A549 (cell line): ENCODE results near the gene PXDN. TPM values are rescaled to one million over a fixed set of nuclear protein-coding genes. Genes with fewer than 3 reads are reported as not detected.

Source experiments
- ATAC-seq, 2 experiments: fragments of 200-7000 bp in 1 of 2; fragments of >200 bp in 1 of 2; cut with Nextera tagmentation in 1 of 2; cut with Tn5 transposase in 1 of 2; 3 replicates each; pipeline versions ENCODE4 v1.8.0 to v1.9.1; 2018 to 2020; ENCODE audit warnings: mild to moderate bottlenecking in 1 of 2, moderate library complexity in 1 of 2
- CTCF ChIA-PET: fragments of 300-600 bp; sonication (Branson Sonifier 250); formaldehyde crosslinking; extraction: SDS; loops from one replicate; lab custom pipeline; 2021; ENCODE audit warnings: antibody characterized with exemption, inconsistent platforms; lab: Yijun Ruan, JAX
- POLR2A ChIA-PET: fragments of 350-600 bp; formaldehyde crosslinking; extraction: SDS; loops from one replicate; lab custom pipeline; 2021; ENCODE audit warnings: antibody characterized with exemption, inconsistent platforms; lab: Yijun Ruan, JAX
- DNase-seq, 2 experiments: peaks; one replicate each; pipeline versions ENCODE4 v3.0.0 to v3.0.0-alpha.2; 2011 to 2016; ENCODE audit warnings: low read depth in 1 of 2, low spot score in 1 of 2
- FAIRE-seq: peaks from 2 replicates; lab custom pipeline; 2011; peaks lifted over from hg19 to GRCh38; lab: Jason Lieb, UNC
- H3K27ac ChIP-seq, 2 experiments: fragments of >200 bp; sonication (Bioruptor Twin); formaldehyde crosslinking; 3 replicates each; pipeline ENCODE4 v1.5.1; 2016 to 2017
- H3K4me1 ChIP-seq: fragments of >200 bp; sonication (Bioruptor Twin); formaldehyde crosslinking; 3 replicates; pipeline ENCODE4 v1.6.1; 2016
- H3K4me2 ChIP-seq: fragments of >200 bp; sonication (Bioruptor Twin); formaldehyde crosslinking; 3 replicates; pipeline ENCODE4 v1.6.1; 2016
- H3K4me3 ChIP-seq: fragments of >200 bp; sonication (Bioruptor Twin); formaldehyde crosslinking; 3 replicates; pipeline ENCODE4 v1.5.1; 2016
- H3K9me3 ChIP-seq: fragments of >200 bp; sonication (Bioruptor Twin); formaldehyde crosslinking; 3 replicates; pipeline ENCODE4 v1.6.1; 2016
- CBX2 ChIP-seq: fragments of 200-600 bp; sonication (generic); IDR thresholded peaks from 2 replicates; pipeline ENCODE4 v1.6.1; 2016; ENCODE audit warnings: low read depth, mild to moderate bottlenecking, borderline replicate concordance
- CEBPB ChIP-seq, 2 experiments: fragments of >200 bp in 1 of 2; sonication (Bioruptor Twin) in 1 of 2; formaldehyde crosslinking in 1 of 2; IDR thresholded peaks; 2 replicates each; pipeline ENCODE4 v1.6.1; 2012 to 2016
- E2F6 ChIP-seq: IDR thresholded peaks from 2 replicates; pipeline ENCODE4 v1.6.1; 2012; ENCODE audit warnings: low read depth, borderline replicate concordance
- EHF ChIP-seq: fragments of 250-450 bp; sonication (Bioruptor Pico); IDR thresholded peaks from 2 replicates; pipeline ENCODE4 v1.5.0; 2020; ENCODE audit warnings: mild to moderate bottlenecking
- FOSB ChIP-seq: fragments of 250-450 bp; sonication (Bioruptor Pico); IDR thresholded peaks from 2 replicates; pipeline ENCODE4 v1.5.0; 2020; ENCODE audit warnings: mild to moderate bottlenecking, moderate library complexity
- FOSL2 ChIP-seq, 2 experiments: fragments of 450-650 bp in 1 of 2; fragments of >200 bp in 1 of 2; sonication (Bioruptor Twin) in 1 of 2; formaldehyde crosslinking; IDR thresholded peaks; 2 replicates each; pipeline versions ENCODE4 v1.5.0 to v1.6.1; 2016 to 2020; ENCODE audit warnings: mild to moderate bottlenecking in 1 of 2, moderate library complexity in 1 of 2
- HEYL ChIP-seq: fragments of 250-450 bp; sonication (Bioruptor Pico); IDR thresholded peaks from 2 replicates; pipeline ENCODE4 v1.8.0; 2021; ENCODE audit warnings: mild to moderate bottlenecking, moderate library complexity
- HOXB13 ChIP-seq: fragments of 250-450 bp; sonication (Bioruptor Pico); IDR thresholded peaks from 2 replicates; pipeline ENCODE4 v1.5.0; 2020; ENCODE audit warnings: low read depth, mild to moderate bottlenecking, moderate library complexity
- JUN ChIP-seq, 2 experiments: fragments of >200 bp; sonication (Bioruptor Twin); formaldehyde crosslinking; IDR thresholded peaks; 2 replicates in 1 of 2; 3 replicates in 1 of 2; pipeline ENCODE4 v1.6.1; 2016 to 2017
- JUNB ChIP-seq: fragments of >200 bp; sonication (Bioruptor Twin); formaldehyde crosslinking; IDR thresholded peaks from 2 replicates; pipeline ENCODE4 v1.6.1; 2016
- MAZ ChIP-seq: fragments of 150-350 bp; IDR thresholded peaks from 2 replicates; pipeline ENCODE4 v1.6.1; 2014; ENCODE audit warnings: antibody characterized with exemption, low read depth, low read length, borderline replicate concordance
- NFE2L2 ChIP-seq: fragments of 150-350 bp; conservative IDR thresholded peaks from 2 replicates; pipeline ENCODE4 v1.6.1; 2014; ENCODE audit warnings: low read length
- NPAS2 ChIP-seq: fragments of 250-450 bp; sonication (Bioruptor Pico); IDR thresholded peaks from 2 replicates; pipeline ENCODE4 v1.8.0; 2022; ENCODE audit warnings: mild to moderate bottlenecking, moderate library complexity, borderline replicate concordance
- PHF8 ChIP-seq: fragments of 200-600 bp; sonication (generic); IDR thresholded peaks from 2 replicates; pipeline ENCODE4 v1.6.1; 2016; ENCODE audit warnings: low read depth, mild to moderate bottlenecking, antibody characterized with exemption, moderate library complexity, borderline replicate concordance
- POLR2A ChIP-seq: IDR thresholded peaks from 2 replicates; pipeline ENCODE4 v1.6.1; 2012; ENCODE audit warnings: mild to moderate bottlenecking, low read length
- RARB ChIP-seq: fragments of 250-450 bp; sonication (Bioruptor Pico); IDR thresholded peaks from 2 replicates; pipeline ENCODE4 v1.8.0; 2021; ENCODE audit warnings: mild to moderate bottlenecking, moderate library complexity
- RCOR1 ChIP-seq: fragments of 150-350 bp; IDR thresholded peaks from 2 replicates; pipeline ENCODE4 v1.6.1; 2014; ENCODE audit warnings: antibody characterized with exemption, low read length, low read depth
- REST ChIP-seq: fragments of 200-600 bp; sonication (generic); IDR thresholded peaks from 2 replicates; pipeline ENCODE4 v1.6.1; 2016; ENCODE audit warnings: antibody characterized with exemption, mild to moderate bottlenecking, moderate library complexity
- RFX5 ChIP-seq: fragments of 450-650 bp; IDR thresholded peaks from 2 replicates; pipeline ENCODE4 v1.7.1; 2014; ENCODE audit warnings: antibody characterized with exemption, mild to moderate bottlenecking, moderate library complexity
- USF2 ChIP-seq: fragments of 450-650 bp; IDR thresholded peaks from 2 replicates; pipeline ENCODE4 v1.6.1; 2014; ENCODE audit warnings: antibody characterized with exemption
- ZC3H11A ChIP-seq: fragments of 450-650 bp; IDR thresholded peaks from 2 replicates; pipeline ENCODE4 v1.6.1; 2014; ENCODE audit warnings: antibody characterized with exemption, mild to moderate bottlenecking
- ZFP36 ChIP-seq: fragments of 450-650 bp; IDR thresholded peaks from 2 replicates; pipeline ENCODE4 v1.6.1; 2014; ENCODE audit warnings: borderline replicate concordance; ENCODE audit not compliant: partially characterized antibody
- ZNF302 ChIP-seq: fragments of 250-450 bp; sonication (Bioruptor Pico); IDR thresholded peaks from 2 replicates; pipeline ENCODE4 v1.9.0; 2021; ENCODE audit warnings: inconsistent platforms, mild to moderate bottlenecking, moderate library complexity
- WGBS: methylation state at CpG from one replicate; pipeline ENCODE4 v1.1.6; 2017; ENCODE audit errors: missing lambda C conversion rate; 5-methylcytosine and 5-hydroxymethylcytosine counted together
- polyA plus RNA-seq, 4 experiments: library from polyadenylated mRNA; depleted of rRNA in 3 of 4; stranded (reverse); fragments of >200 nt; fragmentation: RNase III in 1 of 4; extraction: RNeasy Plus Mini Kit Qiagen cat#74134 plus additional on column Dnase treatment in 1 of 4; gene quantifications; 2 replicates in 3 of 4; 3 replicates in 1 of 4; pipeline ENCODE4 v1.2.3, GENCODE V29; 2011 to 2017

PXDN gene
- polyA plus RNA-seq, 2 of the 4 experiments (the other 2 are of a cell fraction) = 3.7 to 7.3 TPM

DNA sequence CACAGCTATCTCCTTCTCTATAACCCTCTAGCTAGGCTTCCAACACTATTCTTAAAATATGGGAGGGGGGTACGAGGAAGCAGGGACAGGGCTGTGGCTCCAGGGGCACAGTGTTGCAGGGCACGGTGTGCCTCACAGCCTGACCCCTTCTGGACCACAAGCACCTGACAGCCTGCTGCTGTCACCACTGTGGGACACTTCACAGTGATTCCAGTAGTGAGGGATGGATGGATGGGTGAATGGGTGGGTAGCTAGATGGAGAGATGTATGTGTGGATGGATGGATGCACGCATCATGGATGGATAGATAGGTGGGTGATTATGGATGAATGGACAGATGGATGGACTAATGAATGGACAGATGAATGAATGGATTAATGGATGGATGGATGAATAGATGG, 21.6 kb downstream of the PXDN start:
- ChIA-PET POLR2A (no interaction called here), CTCF (interaction anchor here (1.5 kb wide), 1 partner anchor 28 kb away, joined by 4 read pairs; no protein-coding TSS in a partner anchor)
- H3K27ac ChIP-seq = no peak overlapping the region
- WGBS = 17% methylated on average over 3 of the region's 3 CpGs
- no peak for FAIRE-seq
- DNase-seq = no peak
- H3K4me2 ChIP-seq = no peak overlapping the region
- no peak overlapping the region for H3K4me3 ChIP-seq
- no peaks in the 10 kb centered on the region for H3K9me3 ChIP-seq
- TF ChIP-seq FOSB (CRISPR knock-in tag) (no peak), JUNB (no peak), RARB (CRISPR knock-in tag) (no peak), ZNF302 (CRISPR knock-in tag) (no peak), HOXB13 (CRISPR knock-in tag) (no peak), MAZ (no peak), CBX2 (no peak), RFX5 (no peak), RCOR1 (no peak), NPAS2 (CRISPR knock-in tag) (no peak), ZC3H11A (no peak), PHF8 (no peak), FOSL2 (IDR thresholded peaks at IDR 0.05) (no peak), FOSL2 (CRISPR knock-in tag; IDR thresholded peaks at IDR 0.05) (no peak), HEYL (CRISPR knock-in tag) (no peak), REST (no peak), ZFP36 (no peak), CEBPB (IDR thresholded peaks at IDR 0.05) (no peak), JUN (IDR thresholded peaks at IDR 0.05) (no peak), E2F6 (no peak), POLR2A (no peak)
- ATAC-seq = no peak
- H3K4me1 ChIP-seq = peaks cover 11% of the 10 kb centered on the region

- TF ChIP-seq USF2 = no peak
- no peak for TF ChIP-seq FOSL2 (IDR thresholded peaks at IDR 0.05)
- TF ChIP-seq FOSL2 (CRISPR knock-in tag; IDR thresholded peaks at IDR 0.05) = no peak
- no peak for TF ChIP-seq NFE2L2
- no peak for TF ChIP-seq EHF (CRISPR knock-in tag)
- TF ChIP-seq E2F6 = no peak
- 49% methylated on average over 16 of the region's 16 CpGs for WGBS
- ChIA-PET POLR2A (no interaction called here), CTCF (no interaction called here)
- H3K4me3 ChIP-seq = no peak overlapping the region
- no peak for DNase-seq
- FAIRE-seq = no peak
- peak overlapping the region; percentile 47 for H3K4me2 ChIP-seq
- peak in 1 of 2 experiments; percentile 50; a peak in 3 of 6 replicates for ATAC-seq
- peak overlapping the region in 1 of 2 experiments; percentile 55; a peak in 3 of 6 replicates for H3K27ac ChIP-seq
- no peaks in the 10 kb centered on the region for H3K9me3 ChIP-seq
- peaks cover 11% of the 10 kb centered on the region for H3K4me1 ChIP-seq
Measured at GRCh38 chr2:1721706-1722646, 22.3 kb downstream of the PXDN start.
